ENCODE results near the gene NRAP. TPM values are rescaled to one million over a fixed set of nuclear protein-coding genes. Genes with fewer than 3 reads are reported as not detected.
A peak's percentile ranks its signal among the peaks of the same experiment; 100 is the strongest.

Gene NRAP, protein sequence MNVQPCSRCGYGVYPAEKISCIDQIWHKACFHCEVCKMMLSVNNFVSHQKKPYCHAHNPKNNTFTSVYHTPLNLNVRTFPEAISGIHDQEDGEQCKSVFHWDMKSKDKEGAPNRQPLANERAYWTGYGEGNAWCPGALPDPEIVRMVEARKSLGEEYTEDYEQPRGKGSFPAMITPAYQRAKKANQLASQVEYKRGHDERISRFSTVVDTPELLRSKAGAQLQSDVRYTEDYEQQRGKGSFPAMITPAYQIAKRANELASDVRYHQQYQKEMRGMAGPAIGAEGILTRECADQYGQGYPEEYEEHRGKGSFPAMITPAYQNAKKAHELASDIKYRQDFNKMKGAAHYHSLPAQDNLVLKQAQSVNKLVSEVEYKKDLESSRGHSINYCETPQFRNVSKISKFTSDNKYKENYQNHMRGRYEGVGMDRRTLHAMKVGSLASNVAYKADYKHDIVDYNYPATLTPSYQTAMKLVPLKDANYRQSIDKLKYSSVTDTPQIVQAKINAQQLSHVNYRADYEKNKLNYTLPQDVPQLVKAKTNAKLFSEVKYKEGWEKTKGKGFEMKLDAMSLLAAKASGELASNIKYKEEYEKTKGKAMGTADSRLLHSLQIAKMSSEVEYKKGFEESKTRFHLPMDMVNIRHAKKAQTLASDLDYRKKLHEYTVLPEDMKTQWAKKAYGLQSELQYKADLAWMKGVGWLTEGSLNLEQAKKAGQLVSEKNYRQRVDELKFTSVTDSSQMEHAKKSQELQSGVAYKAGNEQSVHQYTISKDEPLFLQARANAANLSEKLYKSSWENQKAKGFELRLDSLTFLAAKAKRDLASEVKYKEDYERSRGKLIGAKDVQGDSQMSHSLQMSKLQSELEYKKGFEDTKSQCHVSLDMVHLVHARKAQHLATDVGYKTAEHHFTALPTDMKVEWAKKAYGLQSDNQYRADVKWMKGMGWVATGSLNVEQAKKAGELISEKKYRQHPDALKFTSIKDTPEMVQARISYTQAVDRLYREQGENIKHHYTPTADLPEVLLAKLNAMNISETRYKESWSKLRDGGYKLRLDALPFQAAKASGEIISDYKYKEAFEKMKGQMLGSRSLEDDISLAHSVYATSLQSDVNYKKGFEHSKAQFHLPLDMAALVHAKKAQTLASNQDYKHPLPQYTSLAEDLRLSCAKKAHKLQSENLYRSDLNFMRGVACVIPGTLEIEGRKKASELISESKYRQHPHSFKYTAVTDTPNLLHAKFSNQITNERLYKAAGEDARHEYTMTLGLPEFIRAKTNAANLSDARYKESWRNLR (N-terminal part only)
- not detected in 2 replicates for total RNA-seq (2014; rRNA removed; shearing (Covaris generic); ENCODE audit: low replicate concordance)

DNA sequence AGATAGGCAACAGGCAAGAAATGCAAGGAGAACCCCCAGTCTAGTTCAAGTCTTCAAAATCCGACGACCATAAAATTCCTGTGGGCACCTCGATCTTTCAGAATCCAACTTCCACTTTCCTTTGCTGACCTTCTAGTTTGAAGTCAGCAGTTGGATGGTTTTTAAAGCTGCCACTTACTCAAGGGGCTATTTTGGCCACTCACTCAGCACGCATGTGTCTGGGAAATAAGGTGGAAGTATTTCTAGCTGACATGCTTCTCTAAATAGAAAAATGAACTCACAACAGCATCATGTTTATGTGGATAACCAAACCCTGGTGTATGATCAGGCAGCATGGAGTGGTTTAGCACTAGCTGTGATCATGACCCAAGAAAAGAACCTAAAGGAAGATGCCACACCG is at the start of gene NRAP:
TSS of gene NRAP (minus strand) at position 134 of the 400 bp plus-strand sequence. CDS start 159 bp downstream, outside the sequence.
- in situ Hi-C loops (cut with HindIII; ENCODE audit: low pct_unique_long_range_greater_than_20kb, low sequenced_read_pairs), result no loop called here
- no peak for DNase-seq (ENCODE audit: low read depth)

- DNase-seq (ENCODE audit: low read depth), result no peak
- in situ Hi-C loops (cut with HindIII; ENCODE audit: low pct_unique_long_range_greater_than_20kb, low sequenced_read_pairs), result no loop called here
Measured at GRCh38 chr10:113713640-113713982, 49.8 kb upstream of the NRAP start.

- in situ Hi-C loops (cut with HindIII; ENCODE audit: low pct_unique_long_range_greater_than_20kb, low sequenced_read_pairs), result no loop called here
- DNase-seq (ENCODE audit: low read depth), result no peak
Measured at GRCh38 chr10:113712755-113713639, 49.2 kb upstream of the NRAP start.

DNA sequence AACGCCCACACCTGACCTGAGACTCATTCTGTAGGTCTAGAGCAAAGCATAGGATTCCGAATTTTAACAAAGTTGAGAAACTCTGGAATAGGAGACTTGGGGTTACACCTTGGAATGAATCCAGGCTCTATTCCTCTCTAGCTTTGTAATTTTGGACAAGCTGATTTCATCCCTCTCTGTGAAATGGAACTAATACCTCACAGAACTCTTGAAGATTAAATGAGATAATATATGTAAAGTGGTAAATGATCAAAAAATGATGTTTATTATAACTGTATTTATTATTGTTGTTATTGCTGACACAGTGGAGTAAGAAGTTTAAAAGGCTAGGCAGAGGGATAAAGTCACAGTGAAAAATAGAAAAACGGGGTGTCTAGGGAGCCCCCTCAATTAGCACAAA is 48.2 kb upstream of the NRAP start:
- in situ Hi-C loops (cut with HindIII; ENCODE audit: low pct_unique_long_range_greater_than_20kb, low sequenced_read_pairs), result no loop called here
- DNase-seq (ENCODE audit: low read depth), result no peak

DNA sequence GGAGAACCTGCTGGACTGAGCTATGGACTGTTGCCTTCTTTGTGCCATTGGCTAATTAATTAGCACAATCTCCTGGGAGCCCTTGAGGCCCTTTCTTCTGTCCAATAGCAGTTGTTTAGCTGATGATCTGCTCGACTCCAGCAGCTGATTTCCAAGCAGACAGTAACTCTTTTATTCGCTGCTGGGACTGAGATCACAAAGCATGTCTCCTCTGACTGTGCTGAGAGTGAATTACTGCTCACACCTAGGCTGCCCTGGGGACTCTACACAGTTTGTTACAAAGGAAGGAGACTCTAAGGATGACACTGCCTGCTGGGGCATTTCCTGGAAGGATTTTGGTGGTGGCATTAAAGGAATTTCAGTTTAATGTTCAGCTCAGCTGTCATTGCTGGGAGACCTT is 47.3 kb upstream of the NRAP start:
- in situ Hi-C loops (cut with HindIII; ENCODE audit: low pct_unique_long_range_greater_than_20kb, low sequenced_read_pairs), result no loop called here
- no peak for DNase-seq (ENCODE audit: low read depth)

- DNase-seq (ENCODE audit: low read depth), result no peak
- in situ Hi-C loops (cut with HindIII; ENCODE audit: low pct_unique_long_range_greater_than_20kb, low sequenced_read_pairs), result no loop called here
Measured at GRCh38 chr10:113709221-113709838, 45.5 kb upstream of the NRAP start.

- in situ Hi-C loops (cut with HindIII; ENCODE audit: low pct_unique_long_range_greater_than_20kb, low sequenced_read_pairs), result no loop called here
- DNase-seq (ENCODE audit: low read depth), result no peak
Measured at GRCh38 chr10:113708640-113709039, 44.8 kb upstream of the NRAP start.

DNA sequence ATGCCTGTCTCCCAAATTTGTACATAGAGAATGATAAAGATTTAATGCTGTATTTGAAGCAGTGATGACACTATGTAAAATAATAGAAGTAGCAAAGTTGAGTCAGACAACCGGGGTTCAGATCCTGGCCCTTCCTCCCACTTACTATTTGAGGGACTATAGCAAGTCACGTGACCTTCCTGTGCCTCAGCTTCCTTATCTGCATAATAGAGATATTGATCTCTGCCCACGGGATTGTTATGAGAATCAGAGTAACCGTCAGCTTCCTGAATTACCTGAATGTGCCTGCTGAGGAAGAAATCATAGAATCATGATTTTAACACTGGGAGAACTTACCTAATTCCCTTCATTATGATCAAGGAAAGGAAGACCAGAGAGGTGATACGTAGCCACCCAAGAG is 42.8 kb upstream of the NRAP start:
- in situ Hi-C loops (cut with HindIII; ENCODE audit: low pct_unique_long_range_greater_than_20kb, low sequenced_read_pairs), result no loop called here
- DNase-seq (ENCODE audit: low read depth), result no peak

DNA sequence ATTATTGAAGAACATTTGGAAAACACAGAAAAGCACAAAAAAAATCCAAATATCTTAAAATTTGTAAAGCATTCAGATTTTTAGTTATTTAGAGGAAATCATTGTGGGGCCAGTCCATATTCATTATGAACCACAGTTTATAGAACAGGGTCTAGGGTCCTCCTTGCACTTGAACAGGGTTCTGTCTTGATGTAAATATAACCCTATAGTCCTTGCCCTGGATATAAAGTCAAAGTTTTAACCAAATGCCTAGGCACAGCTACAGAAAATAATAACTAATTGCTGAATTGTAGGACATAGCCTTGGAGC is 41.5 kb upstream of the NRAP start:
- in situ Hi-C loops (cut with HindIII; ENCODE audit: low pct_unique_long_range_greater_than_20kb, low sequenced_read_pairs), result no loop called here
- DNase-seq (ENCODE audit: low read depth), result no peak

DNA sequence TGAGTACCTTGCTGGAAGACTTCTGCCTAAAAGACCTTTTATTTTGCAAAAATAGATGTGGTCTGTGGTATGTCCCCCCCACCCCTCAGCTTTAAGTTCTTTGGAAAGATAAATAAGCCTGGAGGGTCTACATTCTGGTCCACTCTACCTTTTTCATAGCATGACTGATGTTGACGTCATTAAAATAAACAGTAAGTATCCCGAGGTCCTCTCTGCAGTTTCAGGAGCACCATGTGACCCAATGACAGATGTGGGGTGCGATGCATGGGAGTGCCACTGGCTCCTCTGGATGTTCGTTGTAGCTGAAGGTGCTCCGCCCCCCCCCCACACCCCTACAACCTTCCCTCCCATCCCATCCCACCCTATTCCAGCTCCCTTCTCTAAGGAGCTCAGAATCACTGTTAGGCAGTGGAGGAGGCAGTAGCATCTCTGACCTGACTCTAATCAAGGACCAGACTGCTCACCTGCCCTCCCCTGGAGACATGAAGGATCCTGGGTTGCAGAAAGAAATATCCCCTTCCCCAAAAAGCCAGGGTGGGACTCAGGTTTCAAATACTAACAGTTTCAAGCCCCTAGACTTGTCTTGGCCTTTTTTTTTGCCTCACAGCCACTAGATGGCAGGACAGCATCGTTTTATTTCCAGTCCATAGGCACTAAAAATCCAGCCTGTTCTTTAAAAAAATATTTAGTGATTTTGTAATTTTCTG is 40.9 kb upstream of the NRAP start:
- peak; percentile 14 for DNase-seq (ENCODE audit: low read depth)
- in situ Hi-C loops (cut with HindIII; ENCODE audit: low pct_unique_long_range_greater_than_20kb, low sequenced_read_pairs), result no loop called here

- DNase-seq (ENCODE audit: low read depth), result no peak
- in situ Hi-C loops (cut with HindIII; ENCODE audit: low pct_unique_long_range_greater_than_20kb, low sequenced_read_pairs), result no loop called here
Measured at GRCh38 chr10:113697595-113697994, 33.8 kb upstream of the NRAP start.

- in situ Hi-C loops (cut with HindIII; ENCODE audit: low pct_unique_long_range_greater_than_20kb, low sequenced_read_pairs), result no loop called here
- DNase-seq (ENCODE audit: low read depth), result no peak
Measured at GRCh38 chr10:113695691-113696090, 31.9 kb upstream of the NRAP start.

GRCh38 chr10:113693348-113693747 is 29.5 kb upstream of the NRAP start:
- in situ Hi-C loops (cut with HindIII; ENCODE audit: low pct_unique_long_range_greater_than_20kb, low sequenced_read_pairs), result no loop called here
- no peak for DNase-seq (ENCODE audit: low read depth)

DNA sequence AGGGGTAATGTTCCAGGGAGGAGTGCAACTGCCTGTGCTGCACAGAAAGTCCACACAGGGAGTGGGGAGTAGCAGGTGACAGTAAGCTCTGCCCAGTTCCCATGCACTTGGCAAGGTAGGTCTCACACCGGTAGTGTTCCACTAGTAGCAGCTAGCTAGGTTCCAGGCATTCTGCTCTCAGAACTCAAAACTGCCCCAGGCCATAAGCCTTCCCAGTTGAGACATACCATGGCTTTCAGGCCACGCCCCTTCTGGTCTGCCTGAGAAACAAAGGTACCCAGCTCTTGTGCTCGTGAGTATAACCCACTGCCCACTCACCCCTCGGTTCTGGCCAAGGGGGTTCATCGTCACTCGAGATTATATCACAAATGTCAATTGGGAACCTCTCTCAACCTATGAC is 28.4 kb upstream of the NRAP start:
- no peak for DNase-seq (ENCODE audit: low read depth)
- in situ Hi-C loops (cut with HindIII; ENCODE audit: low pct_unique_long_range_greater_than_20kb, low sequenced_read_pairs), result no loop called here

DNA sequence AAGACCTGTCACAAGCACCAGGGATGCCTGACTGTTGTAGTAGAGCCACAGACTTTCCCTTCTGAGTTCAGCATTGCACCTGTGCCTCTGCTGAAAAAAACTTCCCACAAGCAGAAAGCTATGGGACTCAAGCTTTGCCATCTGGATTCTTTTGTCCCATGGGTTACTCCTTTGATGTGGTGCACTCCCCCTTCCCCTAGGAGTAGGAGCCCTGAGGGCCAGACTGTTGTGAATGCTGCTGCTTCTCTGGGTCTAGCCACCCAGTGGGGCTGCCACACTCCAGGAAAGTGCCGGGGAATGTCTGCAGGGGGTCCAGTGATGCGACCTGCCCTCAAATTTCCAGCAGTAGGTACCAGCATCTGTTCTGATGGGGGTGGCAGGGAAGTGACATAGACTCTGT is 27.5 kb upstream of the NRAP start:
- DNase-seq (ENCODE audit: low read depth), result no peak
- in situ Hi-C loops (cut with HindIII; ENCODE audit: low pct_unique_long_range_greater_than_20kb, low sequenced_read_pairs), result no loop called here

DNA sequence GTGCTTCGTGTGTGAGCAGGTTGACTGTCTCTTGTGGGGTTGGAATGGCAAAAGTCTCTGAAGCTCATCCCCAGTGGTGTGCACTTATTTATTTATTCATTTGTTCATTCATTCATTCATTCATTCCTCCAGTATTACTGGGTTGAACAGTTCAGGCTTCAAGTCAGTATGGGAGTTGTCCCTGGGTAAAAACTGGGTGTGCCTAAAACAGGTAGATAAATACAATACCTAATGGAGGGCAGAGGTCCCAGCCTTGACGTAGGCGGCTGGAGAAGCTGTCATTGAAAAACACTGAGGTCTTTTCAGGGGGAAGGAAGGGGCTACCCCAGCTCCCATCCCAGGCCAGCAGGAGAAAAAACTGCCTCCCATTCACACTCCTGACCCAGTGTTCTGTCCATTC is 26.9 kb upstream of the NRAP start:
- no peak for DNase-seq (ENCODE audit: low read depth)
- in situ Hi-C loops (cut with HindIII; ENCODE audit: low pct_unique_long_range_greater_than_20kb, low sequenced_read_pairs), result no loop called here

- in situ Hi-C loops (cut with HindIII; ENCODE audit: low pct_unique_long_range_greater_than_20kb, low sequenced_read_pairs), result no loop called here
- no peak for DNase-seq (ENCODE audit: low read depth)
Measured at GRCh38 chr10:113689574-113689973, 25.7 kb upstream of the NRAP start.
